ENCODE data around the gene ANKRD44.

ANKRD44 gene

DNA sequence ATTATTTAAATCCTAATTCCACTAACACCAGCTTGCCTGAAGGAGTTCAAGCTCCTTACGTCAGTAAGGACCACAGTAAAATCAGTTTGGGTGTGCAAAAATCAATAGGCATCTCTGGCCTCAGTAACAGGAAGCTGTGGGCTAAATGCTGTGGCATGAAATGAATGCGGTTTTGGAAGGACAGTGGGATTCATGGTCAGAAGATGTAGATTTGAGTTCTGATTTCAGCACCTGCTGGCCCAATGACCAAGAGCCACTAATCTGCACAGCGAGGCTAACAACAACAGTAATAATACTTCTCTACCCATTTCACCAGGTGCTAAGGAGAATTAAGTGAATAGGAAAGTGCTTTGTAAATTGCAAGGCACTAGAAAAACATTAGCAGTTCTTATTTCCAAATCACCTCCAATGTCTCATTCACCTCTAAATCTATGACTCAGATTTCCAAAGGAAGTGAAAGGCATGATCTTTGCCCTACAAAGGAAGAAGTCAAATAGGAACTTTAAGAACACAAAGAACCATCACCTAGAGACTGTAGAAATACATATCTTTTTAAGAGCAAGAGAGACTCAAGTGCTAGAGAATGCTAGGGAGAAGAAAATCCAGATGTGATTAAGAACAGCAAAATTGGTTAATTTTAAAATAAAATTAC, 172.6 kb downstream of the ANKRD44 start:
- no peak for DNase-seq

DNA sequence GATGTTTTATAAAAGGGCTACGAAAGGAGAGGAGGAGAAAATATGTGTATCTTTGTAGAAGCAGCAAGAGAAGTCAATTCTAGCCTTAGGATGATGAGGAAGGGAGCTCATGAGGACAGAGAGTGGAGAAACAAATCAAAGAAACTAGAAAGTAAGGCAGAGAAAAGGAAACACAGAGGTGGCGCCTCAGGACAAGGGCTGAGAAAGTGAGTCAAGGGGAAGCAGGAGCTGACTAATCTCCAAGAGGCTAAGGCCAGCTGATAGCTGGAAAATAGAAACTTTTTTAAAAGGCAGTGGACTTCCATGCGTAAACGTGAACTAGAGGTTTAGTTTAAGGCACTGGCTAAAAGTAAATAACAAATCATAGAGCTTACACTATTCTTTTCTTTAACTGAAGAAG, 173.3 kb downstream of the ANKRD44 start:
- DNase-seq = no peak

DNA sequence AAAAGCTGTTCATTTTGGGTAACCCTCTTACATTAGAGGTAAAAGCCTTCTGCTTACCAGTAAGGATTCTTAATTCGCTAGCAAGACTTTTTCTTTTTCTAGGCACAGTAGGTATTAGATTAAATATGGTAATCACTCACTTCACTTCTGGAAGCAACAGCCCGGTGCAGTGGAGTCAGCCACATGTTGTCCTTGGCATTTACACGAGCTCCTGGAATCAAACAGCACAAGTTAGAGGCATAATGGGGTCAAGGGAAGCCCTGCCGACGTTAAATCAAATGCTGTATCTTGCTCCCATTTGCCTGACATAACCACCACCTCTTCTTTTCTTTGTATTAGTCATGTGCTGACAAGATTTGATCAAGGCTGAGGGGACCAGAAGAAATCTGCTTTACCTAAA, 174.1 kb downstream of the ANKRD44 start:
- no peak for DNase-seq

DNA sequence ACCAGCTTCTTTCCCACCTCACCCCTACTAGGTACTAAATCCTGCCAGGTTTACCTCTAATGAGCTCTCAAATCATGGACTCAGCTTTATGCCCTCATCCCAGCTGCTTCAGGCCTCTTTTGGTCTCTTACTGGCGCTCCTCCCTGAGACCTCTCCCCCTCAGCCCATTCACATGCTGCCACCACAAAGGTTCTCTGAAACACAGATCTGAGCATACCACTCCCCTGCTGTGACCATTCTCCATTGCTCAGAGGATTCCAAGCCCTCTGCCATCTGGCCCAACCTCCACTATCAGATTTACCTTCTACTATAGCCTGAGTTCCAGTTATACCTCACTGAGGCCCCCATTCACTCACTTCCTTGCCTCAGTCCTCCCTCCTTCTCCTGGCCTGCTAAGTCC, 174.8 kb downstream of the ANKRD44 start:
- DNase-seq = no peak

DNA sequence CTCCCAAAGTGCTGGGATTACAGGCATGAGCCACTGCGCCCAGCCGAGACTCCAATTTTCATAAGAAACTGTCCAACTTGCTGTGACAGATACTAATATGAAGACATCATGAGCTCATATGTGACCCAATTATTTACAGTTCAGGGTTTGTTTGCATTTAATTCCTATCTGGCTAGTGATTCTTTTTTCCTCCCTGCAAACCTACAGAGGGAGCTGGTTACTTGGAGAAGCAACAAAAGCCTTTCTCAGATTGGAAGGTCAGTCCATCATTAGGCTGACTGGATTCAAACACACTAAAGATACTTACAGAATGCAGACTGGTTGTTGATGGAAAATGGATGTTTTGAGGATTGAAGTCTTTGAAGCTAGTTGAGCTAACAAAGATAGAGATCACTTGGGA, 176.4 kb downstream of the ANKRD44 start:
- no peak for DNase-seq

DNA sequence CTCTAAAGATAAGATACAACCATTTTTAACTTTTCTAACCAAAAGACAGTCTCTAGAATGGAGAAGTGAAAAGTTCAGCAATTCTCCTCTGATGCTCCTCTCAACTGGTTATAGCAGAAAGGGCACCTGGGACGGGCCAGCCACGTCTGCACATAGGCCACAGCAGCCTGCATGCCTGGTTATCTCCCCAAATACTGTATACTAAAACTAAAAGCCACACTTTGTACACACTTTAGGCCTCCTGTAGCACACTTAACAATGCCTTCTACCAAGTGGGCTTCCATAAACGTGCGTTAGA, 179.1 kb downstream of the ANKRD44 start:
- no peak for DNase-seq

DNA sequence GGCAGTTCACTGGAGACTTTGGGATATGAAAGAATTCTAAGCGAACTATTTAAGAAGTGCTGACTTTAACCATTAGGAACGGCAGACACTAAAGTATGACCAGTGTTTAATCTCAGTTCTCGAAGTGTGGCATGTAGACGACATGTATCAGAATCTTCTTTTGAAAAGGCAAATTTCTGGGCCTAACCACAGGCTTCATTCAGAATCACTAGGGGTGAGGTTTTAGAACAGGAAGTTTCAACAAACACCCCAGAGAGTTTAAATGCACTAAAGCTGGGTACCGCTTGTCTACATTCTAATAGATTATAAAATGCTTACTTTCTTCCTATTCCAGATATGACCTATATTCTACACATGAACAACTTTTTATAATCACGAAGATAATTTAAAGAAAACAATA, 180.3 kb downstream of the ANKRD44 start:
- no peak for DNase-seq

DNA sequence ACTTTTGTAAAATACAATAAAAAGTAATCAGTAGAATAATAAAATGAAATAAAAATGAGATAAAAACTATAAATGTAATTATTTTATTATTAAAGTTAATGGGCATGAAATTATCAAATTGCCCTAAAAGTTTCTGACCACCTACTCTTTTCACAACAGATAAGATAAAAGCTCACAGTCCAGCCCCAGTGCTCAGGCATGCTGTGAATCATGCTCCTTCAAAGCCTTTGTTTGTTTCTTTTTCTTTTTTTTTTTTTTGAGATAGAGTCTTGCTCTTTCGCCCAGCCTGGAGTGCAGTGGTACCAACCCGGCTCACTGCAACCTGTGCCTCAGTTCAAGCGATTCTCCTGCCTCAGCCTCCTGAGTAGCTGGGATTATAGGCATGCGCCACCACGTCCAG, 181.7 kb downstream of the ANKRD44 start:
- DNase-seq = no peak

DNA sequence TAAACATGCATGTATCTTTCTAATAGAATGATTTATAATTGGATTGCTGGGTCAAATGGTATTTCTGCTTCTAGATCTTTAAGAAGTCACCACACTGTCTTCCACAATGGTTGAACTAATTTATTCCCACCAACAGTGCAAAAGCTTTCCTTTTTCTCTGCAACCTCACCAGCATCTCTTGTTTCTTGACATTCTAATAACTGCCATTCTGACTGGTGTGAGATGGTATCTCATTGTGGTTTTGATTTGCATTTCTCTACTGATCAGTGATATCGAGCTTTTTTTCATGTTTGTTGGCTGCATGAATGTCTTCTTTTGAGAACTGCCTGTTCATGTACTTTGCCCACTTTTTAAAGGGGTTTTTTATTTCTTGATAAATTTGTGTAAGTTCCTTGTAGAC, 182.5 kb downstream of the ANKRD44 start:
- DNase-seq = no peak

DNA sequence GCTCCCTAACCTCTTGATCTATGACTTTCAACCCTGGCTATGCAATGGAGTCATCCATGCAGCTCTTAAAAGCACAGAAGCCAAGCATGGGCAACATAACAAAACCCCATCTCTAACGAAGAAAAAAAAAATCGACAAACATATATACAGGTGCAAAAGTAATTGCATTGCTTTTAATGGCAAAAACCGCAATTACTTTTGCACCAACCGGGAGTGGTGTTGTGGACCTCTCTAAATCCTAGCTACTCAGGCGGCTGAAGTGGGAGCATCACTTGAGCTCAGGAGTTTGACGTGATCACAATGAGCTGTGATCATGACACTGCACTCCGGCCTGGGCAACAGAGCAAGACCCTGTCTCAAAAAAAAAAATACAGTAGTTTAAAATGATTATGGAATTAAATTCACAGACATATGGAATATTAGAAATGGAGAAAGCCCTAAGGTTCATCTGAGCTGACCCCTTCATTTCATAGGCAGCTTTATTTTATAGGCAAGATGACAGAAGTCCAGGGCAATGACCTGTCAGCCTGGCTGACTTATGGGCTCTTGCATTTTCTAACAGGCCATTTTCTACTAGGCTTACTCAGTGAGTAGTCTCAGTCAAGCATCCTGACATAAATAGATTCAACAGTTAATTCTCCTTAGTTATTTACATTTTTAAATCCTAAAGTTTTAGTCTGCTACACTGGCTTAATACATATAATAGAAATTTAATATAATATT, 183.8 kb downstream of the ANKRD44 start:
- no peak for DNase-seq

DNA sequence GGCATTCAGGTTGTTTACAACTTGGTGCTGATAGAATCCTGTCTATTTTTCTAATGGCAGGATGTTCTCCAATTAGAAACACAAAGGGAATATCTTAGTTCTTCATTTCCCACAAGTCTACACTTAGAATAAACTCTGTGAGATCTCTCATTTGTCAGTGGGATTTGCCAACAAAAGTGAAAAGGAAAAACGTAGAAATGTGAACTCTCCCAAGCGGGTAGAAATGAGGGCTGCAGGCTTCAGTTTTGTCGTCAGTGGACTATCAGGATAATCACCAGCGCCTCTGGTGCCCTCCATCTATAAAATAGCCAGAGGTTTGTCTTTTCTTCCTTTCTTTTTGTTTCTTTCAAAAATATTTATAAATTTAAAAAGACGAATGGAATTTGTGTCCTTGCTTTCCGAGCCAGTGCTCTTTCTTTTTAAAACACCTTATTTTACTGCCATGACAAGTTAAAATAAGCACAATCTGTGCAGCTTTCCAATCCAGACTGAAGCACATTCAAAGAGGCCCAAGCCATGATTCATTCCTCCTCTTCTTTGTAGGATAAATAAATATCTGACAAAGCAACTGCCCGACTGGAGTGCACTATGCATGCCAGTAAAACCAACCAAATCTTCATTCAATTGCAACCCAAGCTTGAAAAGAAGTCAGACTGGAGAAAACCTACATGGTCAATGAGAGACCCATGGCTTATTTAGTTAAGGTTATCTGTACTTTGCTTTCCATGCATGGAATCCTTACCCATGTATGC, 185.8 kb downstream of the ANKRD44 start:
- DNase-seq = no peak

DNA sequence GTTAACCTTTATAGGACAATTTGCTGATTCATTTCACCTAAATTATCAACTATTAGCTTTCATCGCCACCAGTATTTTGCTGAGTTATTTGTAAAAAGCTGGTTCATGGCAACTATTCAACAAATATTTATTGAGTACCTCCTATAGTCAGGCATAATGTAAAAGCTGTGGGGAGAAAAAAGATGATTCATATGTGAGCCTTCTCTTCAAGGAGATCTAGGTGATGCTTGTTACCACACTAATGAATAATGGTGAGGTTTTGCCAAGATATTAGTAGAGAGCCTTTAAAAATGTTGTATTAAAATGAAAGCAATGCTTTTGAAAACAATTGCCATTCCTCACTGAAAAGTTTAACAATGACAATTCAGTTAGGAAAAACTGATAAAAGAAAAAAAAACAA, 187.8 kb downstream of the ANKRD44 start:
- no peak for DNase-seq

DNA sequence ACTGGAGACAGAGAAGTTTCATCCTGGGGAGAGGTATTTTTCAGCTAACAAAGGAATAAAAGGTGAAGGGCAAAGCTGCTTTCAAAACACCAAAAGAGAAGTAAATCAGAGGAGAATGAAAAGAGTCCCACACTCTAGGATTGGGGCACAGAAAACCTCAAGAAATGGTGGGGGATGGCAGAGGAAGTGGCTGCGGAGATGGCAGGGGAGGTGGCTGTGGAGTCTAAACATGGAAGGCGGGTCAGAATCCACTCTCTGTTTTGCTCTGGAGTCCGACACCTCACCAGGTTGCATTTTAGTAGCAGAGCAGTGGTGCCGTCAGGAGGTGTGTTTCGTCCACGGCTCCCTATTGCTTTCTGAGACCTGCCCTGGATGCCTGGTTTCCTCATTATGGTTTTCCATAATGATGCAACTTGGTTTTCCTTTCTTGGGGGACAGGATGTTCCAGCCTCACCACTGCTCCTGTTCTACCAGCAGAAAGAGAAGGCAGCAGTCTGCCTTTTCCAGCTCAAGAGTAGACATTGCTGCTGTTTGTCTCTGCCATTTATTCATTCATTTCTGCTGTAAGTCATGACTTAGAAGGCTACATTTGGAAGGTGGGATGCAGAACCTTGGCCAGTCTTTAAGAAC, 188.7 kb downstream of the ANKRD44 start:
- DNase-seq = no peak

DNA sequence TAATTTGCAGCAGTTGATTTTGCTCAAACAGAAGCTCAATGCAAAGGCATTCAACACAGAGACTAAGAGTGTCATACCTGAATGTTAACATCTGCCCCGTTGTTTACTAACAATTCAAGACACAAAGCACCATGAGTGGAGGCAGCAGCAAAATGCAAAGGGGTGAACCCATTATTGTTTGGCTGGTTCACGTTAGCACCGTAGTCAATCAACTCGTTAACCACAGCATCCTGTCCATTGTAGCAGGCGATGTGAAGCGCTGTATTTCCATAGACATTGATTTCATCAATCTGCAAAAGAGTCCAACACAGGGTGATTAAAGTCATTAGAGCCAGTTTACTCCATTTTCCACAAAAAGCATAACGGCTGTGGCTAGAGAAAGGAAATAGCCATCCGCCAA, 189.3 kb downstream of the ANKRD44 start:
- no peak for DNase-seq

DNA sequence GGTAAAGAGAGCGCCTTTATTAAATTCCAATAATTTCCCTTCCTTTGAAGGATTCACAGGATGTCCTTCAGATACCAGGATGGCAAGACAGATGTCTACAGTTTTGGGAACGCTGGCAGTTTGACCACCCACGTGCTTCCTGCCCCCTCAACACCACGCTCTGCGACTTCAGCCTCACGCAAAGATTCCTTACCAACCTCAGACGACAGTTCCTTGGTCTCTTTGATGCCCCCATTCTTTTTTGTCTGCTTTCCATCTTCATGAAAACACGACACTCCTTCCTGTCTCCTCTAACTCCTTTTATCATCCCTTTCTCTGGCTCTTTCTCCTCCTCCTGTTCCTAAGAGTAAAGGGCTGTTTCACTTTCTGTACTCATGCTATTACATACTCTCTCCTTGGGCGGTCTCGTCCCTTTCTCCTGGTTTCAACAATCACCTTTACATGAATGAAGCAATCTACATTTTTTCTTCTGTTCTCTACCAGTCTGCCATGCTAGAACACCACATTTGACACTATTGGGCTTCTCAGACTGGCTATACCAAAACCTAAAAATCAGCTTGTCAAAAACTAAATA, 194.2 kb downstream of the ANKRD44 start:
- DNase-seq = no peak

DNA sequence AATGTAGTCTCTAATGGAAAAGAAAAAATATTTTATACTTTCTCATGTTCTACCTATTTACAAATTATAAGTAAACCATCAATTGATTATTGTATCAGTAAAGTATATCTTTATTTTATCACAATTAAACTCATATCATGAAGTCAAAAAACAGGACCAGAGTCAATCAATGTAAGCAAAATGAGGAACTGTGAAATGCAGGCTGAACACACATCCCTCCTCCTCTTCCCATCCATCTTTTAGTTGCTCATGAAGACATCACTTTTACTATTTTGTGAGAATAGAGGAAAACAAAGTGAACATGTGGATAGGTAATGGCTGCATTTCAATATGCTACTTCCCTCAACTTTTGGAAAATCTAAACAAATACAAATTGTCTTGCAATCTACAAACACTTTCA, 195.3 kb downstream of the ANKRD44 start:
- no peak for DNase-seq

DNA sequence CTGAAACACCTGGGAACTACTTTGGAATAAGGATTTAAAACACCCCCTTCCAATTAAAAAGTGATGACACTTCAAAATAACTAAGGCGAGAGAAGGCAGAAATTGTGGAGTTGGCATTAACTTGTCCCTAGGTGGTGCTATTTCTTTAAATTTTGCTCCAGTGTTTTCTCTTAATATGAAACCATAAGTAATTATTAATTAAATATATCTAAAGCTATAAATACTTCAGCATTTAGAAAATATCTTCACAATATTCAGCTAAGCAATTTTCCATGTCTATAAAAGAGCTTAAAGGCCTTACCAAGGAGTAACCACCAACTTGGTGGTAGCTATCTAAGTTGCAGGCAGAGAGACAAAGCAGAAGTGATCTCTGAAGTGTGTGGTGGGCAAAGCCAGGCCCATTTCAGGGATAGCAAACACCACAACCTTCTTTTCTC, 197.3 kb downstream of the ANKRD44 start:
- DNase-seq = peak; percentile 31

DNA sequence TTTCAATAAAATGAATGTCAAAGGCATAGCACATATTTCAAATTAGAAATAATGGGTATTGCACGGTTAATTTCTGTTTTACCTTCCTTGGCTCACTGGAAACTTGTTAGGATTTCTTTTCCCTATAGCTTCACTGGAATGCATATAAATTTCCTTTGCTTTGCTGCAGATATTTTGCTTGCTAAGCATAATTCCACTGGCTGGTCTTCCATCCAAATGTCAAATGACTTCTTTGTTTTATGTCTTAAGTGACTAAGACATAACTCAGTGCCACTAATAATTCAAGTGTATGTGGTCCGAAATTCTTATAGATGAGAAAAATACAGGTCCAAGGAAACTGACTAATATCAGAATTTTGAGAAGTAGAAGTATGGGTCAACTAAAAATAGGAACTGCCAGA, 201.3 kb downstream of the ANKRD44 start:
- DNase-seq = no peak

DNA sequence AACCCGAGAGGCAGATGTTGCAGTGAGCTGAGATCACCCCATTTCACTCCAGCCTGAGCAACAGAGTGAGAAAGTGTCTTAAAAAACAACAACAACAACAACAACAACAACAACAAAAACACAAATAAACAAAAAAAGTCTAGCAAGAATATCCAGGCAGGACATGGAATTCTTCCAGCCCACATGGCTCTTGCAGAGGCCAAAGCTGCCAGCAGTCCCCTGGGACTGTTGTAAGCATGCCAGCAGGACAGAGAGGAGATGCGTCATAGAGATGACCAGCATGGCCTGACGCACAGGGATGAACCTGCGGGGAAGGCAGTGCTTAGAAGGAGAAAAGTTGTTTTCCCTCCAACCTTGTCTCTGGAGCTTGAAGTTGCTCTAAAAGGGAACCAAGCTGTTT, 201.8 kb downstream of the ANKRD44 start:
- DNase-seq = peak; percentile 21

DNA sequence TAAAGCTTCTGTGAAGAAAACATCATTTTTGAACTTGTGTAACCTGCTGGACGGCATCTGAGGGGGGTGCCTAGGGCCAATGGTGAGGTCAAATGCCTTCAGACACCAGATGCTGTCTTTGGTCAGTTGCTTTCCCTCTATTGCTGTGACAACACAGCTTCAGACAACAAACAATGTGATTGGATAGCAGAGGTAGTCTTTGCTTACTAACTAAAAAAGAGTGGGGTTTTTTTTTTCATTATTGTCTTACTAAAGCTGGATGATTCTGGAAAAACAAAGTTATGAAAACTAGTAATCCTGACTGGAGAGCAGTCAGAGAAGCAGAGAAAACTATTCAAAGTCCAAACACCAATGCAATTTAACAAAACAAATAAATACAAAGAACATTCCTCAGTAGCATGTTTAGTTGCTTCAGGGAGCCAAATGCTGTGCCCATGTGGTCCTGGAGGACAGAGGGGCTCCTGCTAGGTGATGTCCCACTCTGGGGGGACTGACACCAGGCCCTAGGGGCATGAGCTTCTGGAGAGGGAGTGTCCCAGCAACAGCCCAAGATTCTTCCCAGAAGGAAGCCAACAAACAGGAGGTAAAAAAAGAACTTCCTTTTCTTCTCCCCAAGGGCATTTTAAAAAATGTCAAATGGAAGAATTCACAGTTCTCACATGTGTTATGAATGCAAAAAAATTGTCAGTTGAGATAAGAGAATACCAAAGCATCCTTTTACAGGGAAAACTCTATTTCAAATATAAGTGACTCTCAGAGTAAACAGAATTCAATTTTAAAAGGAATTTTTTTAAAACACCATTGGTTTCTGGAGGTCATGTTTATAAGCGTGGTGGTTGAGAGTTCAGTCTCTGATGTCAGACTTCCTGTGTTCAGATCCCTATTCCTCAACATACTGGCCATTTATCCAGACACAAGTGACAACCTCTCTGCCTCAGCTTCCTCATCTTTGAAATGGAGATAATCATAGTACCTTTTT, 203.0 kb downstream of the ANKRD44 start:
- no peak for DNase-seq

DNA sequence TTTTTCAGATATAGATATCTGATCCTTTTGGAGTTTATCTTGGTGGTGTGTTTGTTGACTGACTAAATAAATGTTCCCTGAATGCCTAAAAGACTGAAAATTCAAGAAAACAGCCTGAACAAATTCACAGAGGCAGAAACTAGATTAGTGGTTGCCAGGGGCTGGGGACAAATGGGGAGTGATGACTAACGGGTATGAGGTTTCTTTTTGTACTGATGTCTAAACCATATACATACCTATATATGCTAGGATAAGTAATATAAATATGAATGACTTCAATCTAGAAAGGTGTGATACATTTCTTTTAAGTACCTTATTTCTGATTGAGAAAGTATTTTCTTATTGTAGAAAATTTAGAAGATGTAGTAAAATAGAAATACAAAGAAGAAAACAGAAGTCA, 207.2 kb downstream of the ANKRD44 start:
- DNase-seq = no peak

DNA sequence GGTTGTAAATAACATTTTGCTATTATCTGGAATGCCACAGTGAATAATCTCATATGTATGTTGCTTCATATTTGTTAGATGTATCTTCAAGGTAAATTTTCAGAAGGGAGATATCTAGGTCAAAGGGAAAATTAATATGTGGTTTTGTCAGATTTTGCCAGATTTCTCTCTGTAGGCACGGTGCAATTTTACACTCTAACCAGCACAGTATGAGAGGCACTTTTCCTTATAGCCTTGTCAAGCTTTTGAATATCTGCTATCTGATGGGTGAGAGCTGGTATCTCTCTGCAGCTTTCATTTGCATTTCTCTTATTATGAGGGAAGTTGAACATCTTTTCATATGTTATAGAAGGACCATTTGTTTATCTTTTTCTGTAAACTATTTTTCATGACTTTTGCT, 208.3 kb downstream of the ANKRD44 start:
- no peak for DNase-seq
